ENCODE data around the gene ADCY9.

DNA sequence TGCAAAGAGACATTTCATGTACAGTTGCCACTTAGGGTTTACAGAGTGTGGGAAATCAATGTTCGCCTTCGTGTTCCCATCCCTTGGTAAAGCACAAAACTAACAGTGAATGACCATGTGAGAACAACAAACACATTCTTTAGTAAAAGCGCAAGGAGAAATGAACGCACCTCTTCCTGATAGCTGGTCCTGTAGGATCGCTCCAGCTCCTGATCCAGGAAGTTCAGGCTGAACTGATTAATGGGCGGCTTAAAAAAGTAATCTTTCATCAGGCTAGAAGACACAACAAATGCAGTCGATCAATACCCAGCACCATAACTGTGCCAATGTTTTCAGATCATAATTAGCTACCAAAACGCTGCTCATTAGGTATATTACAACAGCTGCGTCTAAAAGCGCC is 127.4 kb downstream of the ADCY9 start:
- TF ChIP-seq EZH2 (IDR thresholded peaks at IDR 0.05) (no peak), YY1 (IDR thresholded peaks at IDR 0.05; ENCODE audit: extremely low read depth, insufficient replicate concordance, low read depth, low read length) (no peak), TCF7L2 (IDR thresholded peaks at IDR 0.05; ENCODE audit: borderline replicate concordance, extremely low read depth, insufficient read depth, insufficient read length) (no peak), POLR2A (IDR thresholded peaks at IDR 0.05; ENCODE audit: borderline replicate concordance, extremely low read depth, insufficient read depth, insufficient read length) (no peak), CEBPB (IDR thresholded peaks at IDR 0.05; ENCODE audit: low read depth) (no peak), SIN3A (IDR thresholded peaks at IDR 0.05; ENCODE audit: low read depth) (no peak), EZH2phosphoT487 (IDR thresholded peaks at IDR 0.05; ENCODE audit: borderline replicate concordance) (no peak), EGR1 (IDR thresholded peaks at IDR 0.05; ENCODE audit: low read depth) (no peak)
- TF ChIP-seq, protein P1, sequence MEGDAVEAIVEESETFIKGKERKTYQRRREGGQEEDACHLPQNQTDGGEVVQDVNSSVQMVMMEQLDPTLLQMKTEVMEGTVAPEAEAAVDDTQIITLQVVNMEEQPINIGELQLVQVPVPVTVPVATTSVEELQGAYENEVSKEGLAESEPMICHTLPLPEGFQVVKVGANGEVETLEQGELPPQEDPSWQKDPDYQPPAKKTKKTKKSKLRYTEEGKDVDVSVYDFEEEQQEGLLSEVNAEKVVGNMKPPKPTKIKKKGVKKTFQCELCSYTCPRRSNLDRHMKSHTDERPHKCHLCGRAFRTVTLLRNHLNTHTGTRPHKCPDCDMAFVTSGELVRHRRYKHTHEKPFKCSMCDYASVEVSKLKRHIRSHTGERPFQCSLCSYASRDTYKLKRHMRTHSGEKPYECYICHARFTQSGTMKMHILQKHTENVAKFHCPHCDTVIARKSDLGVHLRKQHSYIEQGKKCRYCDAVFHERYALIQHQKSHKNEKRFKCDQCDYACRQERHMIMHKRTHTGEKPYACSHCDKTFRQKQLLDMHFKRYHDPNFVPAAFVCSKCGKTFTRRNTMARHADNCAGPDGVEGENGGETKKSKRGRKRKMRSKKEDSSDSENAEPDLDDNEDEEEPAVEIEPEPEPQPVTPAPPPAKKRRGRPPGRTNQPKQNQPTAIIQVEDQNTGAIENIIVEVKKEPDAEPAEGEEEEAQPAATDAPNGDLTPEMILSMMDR (IDR thresholded peaks at IDR 0.05 in 2 of 3, conservative IDR thresholded peaks at IDR 0.05 in 1 of 3; ENCODE audit: borderline replicate concordance in 1 of 3, insufficient read depth in 1 of 3, low read depth in 2 of 3, low read length in 2 of 3), result no peak
- TF ChIP-seq, protein P2, sequence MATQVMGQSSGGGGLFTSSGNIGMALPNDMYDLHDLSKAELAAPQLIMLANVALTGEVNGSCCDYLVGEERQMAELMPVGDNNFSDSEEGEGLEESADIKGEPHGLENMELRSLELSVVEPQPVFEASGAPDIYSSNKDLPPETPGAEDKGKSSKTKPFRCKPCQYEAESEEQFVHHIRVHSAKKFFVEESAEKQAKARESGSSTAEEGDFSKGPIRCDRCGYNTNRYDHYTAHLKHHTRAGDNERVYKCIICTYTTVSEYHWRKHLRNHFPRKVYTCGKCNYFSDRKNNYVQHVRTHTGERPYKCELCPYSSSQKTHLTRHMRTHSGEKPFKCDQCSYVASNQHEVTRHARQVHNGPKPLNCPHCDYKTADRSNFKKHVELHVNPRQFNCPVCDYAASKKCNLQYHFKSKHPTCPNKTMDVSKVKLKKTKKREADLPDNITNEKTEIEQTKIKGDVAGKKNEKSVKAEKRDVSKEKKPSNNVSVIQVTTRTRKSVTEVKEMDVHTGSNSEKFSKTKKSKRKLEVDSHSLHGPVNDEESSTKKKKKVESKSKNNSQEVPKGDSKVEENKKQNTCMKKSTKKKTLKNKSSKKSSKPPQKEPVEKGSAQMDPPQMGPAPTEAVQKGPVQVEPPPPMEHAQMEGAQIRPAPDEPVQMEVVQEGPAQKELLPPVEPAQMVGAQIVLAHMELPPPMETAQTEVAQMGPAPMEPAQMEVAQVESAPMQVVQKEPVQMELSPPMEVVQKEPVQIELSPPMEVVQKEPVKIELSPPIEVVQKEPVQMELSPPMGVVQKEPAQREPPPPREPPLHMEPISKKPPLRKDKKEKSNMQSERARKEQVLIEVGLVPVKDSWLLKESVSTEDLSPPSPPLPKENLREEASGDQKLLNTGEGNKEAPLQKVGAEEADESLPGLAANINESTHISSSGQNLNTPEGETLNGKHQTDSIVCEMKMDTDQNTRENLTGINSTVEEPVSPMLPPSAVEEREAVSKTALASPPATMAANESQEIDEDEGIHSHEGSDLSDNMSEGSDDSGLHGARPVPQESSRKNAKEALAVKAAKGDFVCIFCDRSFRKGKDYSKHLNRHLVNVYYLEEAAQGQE (IDR thresholded peaks at IDR 0.05; ENCODE audit: low read depth), result no peak
- TF ChIP-seq, protein P3, sequence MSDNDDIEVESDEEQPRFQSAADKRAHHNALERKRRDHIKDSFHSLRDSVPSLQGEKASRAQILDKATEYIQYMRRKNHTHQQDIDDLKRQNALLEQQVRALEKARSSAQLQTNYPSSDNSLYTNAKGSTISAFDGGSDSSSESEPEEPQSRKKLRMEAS (IDR thresholded peaks at IDR 0.05), result no peak
- TF ChIP-seq, protein P4, sequence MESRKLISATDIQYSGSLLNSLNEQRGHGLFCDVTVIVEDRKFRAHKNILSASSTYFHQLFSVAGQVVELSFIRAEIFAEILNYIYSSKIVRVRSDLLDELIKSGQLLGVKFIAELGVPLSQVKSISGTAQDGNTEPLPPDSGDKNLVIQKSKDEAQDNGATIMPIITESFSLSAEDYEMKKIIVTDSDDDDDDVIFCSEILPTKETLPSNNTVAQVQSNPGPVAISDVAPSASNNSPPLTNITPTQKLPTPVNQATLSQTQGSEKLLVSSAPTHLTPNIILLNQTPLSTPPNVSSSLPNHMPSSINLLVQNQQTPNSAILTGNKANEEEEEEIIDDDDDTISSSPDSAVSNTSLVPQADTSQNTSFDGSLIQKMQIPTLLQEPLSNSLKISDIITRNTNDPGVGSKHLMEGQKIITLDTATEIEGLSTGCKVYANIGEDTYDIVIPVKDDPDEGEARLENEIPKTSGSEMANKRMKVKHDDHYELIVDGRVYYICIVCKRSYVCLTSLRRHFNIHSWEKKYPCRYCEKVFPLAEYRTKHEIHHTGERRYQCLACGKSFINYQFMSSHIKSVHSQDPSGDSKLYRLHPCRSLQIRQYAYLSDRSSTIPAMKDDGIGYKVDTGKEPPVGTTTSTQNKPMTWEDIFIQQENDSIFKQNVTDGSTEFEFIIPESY (IDR thresholded peaks at IDR 0.05; ENCODE audit: extremely low read depth, insufficient replicate concordance, low read length), result no peak

Measured in HCT116 (cell line).